DMS 273 (cell line): ENCODE measurements around the gene TSC22D4.
A peak's percentile ranks its signal among the peaks of the same experiment; 100 is the strongest.
"Not testable (repeated sequence)": the region's sequence is repeated elsewhere in the genome, so short reads cannot be mapped to it uniquely, and the experiment has no call there.

Experiments
- DNase-seq: peaks from one replicate; lab custom pipeline; 2025; ENCODE audit not compliant: unreplicated experiment; lab: John Stamatoyannopoulos, UW

TSC22D4 gene

DNA sequence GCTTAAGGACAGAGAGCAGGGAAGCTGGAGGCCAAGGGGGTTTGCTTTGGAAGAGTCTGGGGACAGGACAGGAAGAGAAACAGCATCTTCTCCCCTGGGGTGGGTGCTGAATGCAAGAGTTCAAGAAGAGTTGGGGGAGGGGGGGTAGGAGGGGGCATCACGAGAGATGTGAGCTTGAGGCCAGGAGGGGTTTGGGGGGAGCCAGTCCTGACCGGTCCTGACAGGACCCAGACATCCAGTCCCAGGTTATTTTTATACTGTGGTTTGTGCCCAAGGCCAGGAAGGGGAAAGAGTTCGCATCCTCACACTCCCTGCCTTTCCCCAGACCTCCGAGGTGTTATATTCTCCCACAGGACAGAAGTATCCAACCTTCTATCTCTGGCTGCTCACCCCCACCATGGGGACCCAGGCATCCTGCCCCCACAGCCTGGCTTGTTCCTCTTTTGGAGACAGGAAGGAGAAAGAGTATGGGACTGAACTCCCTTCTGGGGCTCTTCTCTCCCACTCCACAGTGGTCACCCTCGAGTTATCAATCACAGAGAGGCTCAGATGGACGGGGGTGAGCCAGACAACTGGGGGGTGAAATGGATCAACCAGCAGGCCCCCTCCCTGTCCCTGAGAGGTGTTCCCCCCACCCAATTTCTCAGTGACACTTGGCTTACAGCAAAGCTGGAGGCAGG lies 2.8 kb downstream of the TSC22D4 start:
- DNase-seq, result no peak

DNA sequence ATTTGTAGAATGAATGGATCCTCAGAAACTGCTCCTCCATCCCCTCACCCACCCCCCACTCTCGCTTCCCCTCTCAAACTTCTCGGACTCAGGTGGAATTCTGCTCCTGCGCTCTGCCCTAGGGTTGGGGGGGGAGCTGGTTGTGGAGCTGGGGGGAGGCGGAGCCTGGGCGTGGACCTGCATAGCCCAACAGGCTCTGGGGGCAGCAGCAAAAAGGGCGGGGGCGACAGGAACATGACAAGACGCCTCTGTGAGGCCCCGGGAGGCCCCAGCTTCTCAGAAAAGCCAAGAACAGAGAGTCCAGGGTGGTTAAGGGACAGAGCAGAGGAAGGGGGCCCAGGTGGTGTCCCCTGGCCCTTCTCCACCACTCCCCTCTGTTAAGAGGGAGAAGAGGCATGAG lies 3.5 kb downstream of the TSC22D4 start:
- DNase-seq, result no peak

GRCh38 chr7:100472854-100473499 lies 6.0 kb downstream of the TSC22D4 start:
- DNase-seq, result peak; percentile 48

DNA sequence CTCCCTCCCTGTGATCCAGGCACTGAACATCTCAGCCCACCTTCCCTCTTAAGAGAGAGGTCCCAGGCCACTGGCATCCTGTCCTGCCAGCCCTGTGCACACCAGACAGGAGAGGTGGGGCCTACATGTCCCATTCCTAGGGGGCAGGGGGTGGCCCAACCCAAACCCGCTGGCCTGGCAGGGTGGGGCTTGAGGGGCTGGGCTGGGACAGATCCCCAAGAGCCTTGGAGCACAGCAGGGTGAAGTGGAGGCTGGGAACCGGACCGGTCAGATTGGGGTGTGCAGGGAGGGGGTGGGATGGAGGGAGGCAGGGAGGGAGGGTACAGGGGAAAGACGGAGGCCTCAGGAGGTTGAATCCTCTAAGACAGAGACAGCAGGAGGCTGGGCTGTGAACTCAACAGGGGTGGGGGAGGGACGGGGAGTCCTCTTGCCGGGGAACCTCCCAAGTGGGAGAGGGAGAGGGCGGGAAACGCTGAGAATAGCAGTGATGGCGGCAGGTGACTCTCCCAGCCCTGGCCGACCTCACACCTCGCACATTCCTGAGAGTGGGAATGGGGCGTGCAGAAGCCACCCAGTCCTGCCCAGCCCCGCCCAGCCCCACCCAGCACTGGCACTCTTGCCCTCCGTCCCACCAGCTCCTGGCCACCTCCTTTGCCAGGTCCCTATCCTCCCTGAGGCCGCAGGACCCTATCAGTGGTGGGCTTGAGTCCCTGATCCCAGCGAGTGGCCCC lies 6.7 kb downstream of the TSC22D4 start:
- no peak for DNase-seq

DNA sequence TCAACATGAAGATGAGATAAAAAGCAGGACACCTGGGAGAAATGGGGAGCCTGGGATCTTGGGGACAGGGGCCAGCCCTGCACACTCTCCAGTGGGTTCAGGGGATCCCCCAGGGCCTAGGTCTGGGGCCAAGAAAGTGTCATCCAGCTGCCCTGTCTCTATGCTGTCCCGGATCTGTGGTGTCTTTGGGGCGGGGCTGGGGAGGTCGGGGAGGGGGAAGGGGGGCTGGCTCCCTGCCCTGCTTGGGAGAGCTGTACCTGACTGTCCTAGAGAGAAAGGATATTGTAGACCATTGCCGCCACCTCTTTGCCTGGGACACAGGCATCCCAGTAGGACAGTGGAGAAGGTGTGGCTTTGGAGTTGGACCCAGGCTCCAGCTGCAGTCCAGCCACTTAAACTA lies 8.0 kb downstream of the TSC22D4 start:
- DNase-seq, result no peak

DNA sequence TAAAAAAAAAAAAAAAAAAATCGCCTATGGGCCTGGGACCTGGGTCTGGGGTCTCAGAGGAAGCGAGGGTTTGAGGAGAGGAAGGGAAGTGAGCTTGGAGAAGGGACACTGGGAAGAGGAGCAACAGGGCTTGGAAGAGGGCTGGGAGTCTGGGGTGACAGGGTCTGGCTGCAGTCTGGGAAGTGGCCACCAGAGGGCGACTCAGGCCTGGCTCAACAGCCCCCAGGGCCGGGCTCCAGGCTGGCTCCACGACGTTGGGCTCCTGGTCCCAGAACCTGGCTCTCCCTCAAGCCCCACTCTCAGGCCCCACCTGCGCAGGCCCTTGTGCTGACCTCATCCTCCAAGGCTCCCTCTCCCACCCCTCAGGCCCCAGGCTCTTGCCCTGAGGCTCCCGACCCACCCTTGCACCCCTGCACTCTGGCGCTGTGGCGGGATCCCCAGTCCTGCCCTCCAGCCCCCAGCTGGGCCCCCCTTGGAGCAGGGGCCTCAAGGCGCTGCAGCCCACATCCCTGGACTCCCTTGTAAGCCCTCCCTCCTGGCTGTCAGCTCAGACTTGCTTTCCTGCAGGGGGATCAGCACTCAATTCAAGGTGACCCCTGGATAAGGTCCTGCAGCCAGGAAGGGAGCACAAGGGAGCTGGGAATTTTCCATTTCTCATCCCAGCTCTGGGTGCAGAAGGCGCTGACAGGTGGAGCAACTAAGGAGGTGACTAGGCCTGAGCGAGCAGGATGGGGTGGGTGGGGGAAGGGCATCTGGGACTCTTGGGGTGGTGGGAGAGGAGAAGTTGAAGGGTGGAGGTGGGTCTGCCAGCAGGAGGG lies 9.6 kb downstream of the TSC22D4 start:
- DNase-seq, result peak; percentile 93

DNA sequence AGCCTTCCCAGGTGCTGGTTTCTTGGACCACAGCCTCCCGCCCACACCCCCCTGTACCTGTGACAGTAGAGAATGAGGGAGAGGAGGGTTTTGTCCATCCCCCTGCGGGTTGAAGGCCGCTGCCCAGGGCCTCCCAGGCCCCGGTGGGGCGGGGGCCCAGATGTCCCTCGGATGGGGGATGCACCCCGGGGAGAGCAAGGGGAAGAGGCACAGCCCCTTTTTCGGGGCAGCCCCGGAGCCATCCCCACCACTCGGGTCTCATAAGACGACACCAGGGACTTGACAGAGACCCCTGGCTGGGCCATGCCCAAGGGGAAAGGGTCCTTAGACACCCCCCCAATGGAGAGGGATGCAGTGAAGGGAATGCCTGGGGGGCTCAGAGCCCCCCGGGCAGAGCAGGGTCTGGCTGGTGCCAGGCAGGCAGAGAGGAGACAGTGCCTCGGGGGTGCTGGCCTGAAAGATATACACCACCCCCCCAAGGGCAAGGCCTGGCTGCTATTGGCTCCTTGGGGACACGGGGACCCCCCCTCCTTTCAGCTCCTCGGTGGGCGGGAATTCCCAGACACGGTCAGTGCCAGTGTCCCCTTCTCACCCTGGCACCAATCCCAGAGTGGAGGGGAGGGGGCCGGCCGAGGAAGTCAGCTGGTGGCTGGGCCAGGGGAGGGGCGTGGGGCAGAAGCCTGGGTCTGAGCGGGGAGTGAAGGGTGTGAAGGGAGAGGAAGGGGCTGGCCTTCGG lies 11.2 kb downstream of the TSC22D4 start:
- no peak for DNase-seq

- no peak for DNase-seq
These were observed 12.1 kb downstream of the TSC22D4 start for GRCh38 chr7:100466653-100467605.

GRCh38 chr7:100465702-100466311 lies 13.2 kb downstream of the TSC22D4 start:
- peak; percentile 91 for DNase-seq

- no peak for DNase-seq
These were observed 13.7 kb downstream of the TSC22D4 start for GRCh38 chr7:100465299-100465698.

GRCh38 chr7:100464791-100465190 lies 14.2 kb downstream of the TSC22D4 start:
- DNase-seq, result no peak

DNA sequence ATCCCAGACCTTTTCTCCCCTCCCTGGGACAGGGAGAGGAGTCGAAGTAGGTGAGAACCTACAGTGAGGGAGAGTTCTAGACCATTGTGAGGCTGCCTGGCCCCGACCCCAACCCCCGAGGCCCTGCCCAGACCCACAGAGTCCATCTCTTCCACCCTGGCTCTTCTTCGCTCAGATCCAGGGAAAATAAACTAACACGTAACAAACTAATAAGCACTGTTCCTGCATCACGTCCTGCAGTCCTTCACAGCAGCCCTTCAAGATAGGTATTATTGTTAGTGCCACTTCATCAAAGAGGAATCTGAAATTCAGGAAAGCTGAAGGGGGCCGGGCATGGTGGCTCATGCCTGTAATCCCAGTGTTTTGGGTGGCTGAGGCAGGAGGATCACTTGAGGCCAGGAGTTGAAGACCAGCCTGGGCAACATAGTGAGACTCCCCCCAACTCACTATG lies 14.8 kb downstream of the TSC22D4 start, which contains the start of gene SPACDR:
SPACDR (minus strand) TSS at position 51 of the 451 bp plus-strand sequence. CDS start 235 bp downstream, outside the sequence.
- DNase-seq, result no peak

DNA sequence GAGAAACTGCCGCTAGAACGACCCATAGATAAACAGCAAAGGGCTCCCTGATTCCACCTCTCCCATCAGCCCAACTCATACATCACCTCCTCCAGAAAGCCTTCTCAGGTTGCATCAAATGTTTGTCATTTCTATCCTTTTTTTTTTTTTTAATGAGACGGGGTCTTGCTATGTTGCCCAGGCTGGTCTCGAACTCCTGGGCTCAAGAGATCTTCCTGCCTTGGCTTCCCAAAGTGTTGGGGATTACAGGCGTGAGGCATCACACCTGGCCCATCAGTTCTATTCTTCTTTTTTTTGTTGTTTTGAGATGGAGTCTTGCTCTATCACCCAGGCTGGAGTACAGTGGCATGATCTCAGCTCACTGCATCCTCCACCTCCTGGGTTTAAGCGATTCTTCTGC lies 22.0 kb downstream of the TSC22D4 start:
- DNase-seq, result no peak

DNA sequence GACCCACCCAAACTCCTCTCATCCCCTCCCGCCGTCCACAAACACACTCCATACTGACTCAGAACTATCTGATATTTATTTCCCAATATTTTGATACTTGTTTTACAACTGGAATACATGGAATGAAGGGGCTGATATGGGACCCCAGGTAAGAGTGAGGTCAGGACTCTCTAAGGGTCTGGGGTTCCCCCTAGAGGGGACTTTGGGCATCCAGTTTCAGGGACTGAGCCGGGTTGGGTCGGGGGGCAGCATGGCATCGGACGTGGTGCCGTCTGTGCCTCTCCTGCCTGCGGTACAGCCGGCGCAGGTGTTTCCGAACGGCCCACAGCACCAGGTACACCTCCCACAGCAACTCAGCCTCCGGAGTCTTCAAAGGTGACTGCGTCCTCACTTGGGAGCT lies 22.5 kb downstream of the TSC22D4 start:
- DNase-seq, result no peak

DNA sequence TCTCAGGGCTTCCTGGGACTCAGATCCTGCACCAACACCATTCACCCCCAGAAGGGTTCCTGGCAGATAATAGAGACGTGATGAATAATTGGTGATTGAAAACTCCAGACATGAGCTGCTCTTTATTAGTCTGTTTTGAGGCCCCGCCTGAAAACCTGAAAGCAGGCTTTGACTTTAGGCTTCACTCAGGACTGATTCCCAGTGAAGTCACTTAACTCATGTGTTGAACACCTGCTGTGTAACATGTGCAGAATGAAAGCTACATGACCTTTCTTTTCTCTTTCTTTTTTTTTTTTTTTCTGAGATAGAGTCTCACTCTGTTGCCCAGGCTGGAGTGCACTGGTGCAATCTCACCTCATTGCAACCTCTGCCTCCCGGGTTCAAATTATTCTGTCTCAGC lies 23.8 kb downstream of the TSC22D4 start:
- DNase-seq, result no peak

DNA sequence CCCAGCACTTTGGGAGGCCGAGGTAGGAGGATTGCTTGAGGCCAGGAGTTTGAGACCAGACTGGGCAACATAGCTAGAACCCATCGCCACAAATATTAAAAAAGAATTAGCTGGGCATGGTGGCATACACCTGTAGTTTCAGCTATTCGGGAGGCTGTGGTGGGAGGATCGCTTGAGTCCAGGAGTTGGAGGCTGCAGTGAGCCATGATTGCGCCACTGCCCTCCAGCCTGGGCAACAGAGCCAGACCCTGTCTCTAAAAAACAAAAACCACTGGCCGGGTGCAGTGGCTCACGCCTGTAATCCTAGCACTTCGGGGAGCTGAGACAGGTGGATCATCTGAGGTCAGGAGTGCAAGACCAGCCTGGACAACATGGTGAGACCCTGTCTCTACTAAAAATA lies 25.2 kb downstream of the TSC22D4 start:
- DNase-seq, result not testable (repeated sequence)

DNA sequence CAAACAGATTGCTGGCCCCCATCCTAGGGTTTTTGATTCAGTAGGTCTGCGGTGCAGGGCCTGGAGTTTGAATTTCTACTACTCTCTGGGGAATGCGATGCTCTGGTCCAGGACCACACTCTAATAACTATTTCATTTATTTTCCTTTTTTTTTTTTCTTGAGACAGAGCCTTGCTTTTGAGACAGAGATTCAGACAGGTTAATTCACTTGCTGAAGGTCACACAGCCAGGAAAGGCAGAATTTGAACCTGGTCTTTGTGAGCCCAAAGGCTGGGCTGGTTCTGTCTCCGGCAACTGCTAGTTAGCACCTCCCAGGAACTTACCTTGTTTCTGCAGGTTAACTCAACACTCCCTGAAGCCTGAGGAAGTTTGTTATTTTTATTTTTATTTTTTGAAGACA lies 26.5 kb downstream of the TSC22D4 start:
- no peak for DNase-seq

DNA sequence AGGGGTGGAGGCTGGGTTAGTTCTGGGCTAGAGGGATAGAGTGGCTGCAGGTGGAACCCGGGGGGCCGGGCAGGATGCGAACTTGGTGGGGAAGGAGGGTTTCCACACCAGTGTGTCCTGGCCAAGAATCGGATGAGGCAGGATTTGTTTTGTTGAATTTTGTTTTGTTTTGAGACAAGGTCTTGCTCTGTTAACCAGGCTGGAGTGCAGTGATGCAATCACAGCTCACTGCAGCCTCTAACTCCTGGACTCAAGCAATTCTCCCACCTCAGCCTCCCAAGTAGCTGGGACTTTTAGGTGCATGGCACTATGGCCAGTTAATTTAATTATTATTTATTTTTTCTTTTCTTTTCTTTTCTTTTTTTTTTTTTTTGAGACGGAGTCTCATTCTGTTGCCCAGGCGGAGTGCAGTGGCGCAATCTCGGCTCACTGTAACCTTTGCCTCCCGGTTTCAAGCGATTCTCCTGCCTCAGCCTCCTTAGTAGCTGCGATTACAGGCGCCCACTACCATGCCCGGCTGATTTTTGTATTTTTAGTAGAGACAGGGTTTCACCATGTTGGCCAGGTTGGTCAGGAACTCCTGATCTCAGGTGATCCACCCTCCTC lies 29.7 kb downstream of the TSC22D4 start:
- no peak for DNase-seq
